ENCODE results near the gene KLC4.

Gene KLC4

GRCh38 chr6:43059168-43060033, at the start of gene KLC4, which contains the start of gene MRPL2:
KLC4 (plus strand) TSS chr6:43059631; CDS start chr6:43061336, 1,705 bp downstream.
MRPL2 (minus strand) TSS chr6:43059434; CDS start chr6:43059381, 53 bp downstream.
- peak within 1 kb of the TSS; percentile 62 for H3K4me3 ChIP-seq (ENCODE audit: low read length)
- H3K36me3 ChIP-seq (ENCODE audit: control insufficient read depth, insufficient read depth, low read length): 0 out of 2 replicates have a peak, but pooled peaks cover 3% of the 10 kb centered on the region
- WGBS (ENCODE audit: insufficient coverage, insufficient read length): no CpG with 5 or more reads among the region's 64 CpGs
- H3K27ac ChIP-seq (ENCODE audit: low read length): no peak within 1 kb of the TSS
- H3K4me1 ChIP-seq (ENCODE audit: control insufficient read depth, insufficient read depth, low read length): no peaks in the 10 kb centered on the region
- peak; percentile 95 for DNase-seq (ENCODE audit: low read depth, low spot score)
- H3K9me3 ChIP-seq (ENCODE audit: control insufficient read depth, insufficient read depth, low read length): no peaks in the 10 kb centered on the region
- H3K27me3 ChIP-seq (ENCODE audit: control insufficient read depth, insufficient read depth, low read length): no peaks in the 10 kb centered on the region

GRCh38 chr6:43011207-43011606, 48.2 kb upstream of the KLC4 start:
- Histone ChIP-seq H3K9me3 (ENCODE audit: control insufficient read depth, insufficient read depth, low read length) (no peaks in the 10 kb centered on the region), H3K36me3 (ENCODE audit: control insufficient read depth, insufficient read depth, low read length) (peaks cover 36% of the 10 kb centered on the region), H3K27me3 (ENCODE audit: control insufficient read depth, insufficient read depth, low read length) (no peaks in the 10 kb centered on the region), H3K27ac (ENCODE audit: low read length) (no peak overlapping the region), H3K4me1 (ENCODE audit: control insufficient read depth, insufficient read depth, low read length) (no peaks in the 10 kb centered on the region), H3K4me3 (ENCODE audit: low read length) (no peak overlapping the region)
- no peak for DNase-seq (ENCODE audit: low read depth, low spot score)
- WGBS (ENCODE audit: insufficient coverage, insufficient read length): no CpG with 5 or more reads among the region's 6 CpGs

- Histone ChIP-seq H3K27ac (ENCODE audit: low read length) (no peak overlapping the region), H3K36me3 (ENCODE audit: control insufficient read depth, insufficient read depth, low read length) (peaks cover 28% of the 10 kb centered on the region), H3K27me3 (ENCODE audit: control insufficient read depth, insufficient read depth, low read length) (no peaks in the 10 kb centered on the region), H3K9me3 (ENCODE audit: control insufficient read depth, insufficient read depth, low read length) (no peaks in the 10 kb centered on the region), H3K4me1 (ENCODE audit: control insufficient read depth, insufficient read depth, low read length) (no peaks in the 10 kb centered on the region), H3K4me3 (ENCODE audit: low read length) (no peak overlapping the region)
- WGBS (ENCODE audit: insufficient coverage, insufficient read length): no CpG with 5 or more reads among the region's 6 CpGs
- DNase-seq (ENCODE audit: low read depth, low spot score): no peak
Observed at GRCh38 chr6:43012364-43012763, 47.1 kb upstream of the KLC4 start.

GRCh38 chr6:43013097-43013842, 46.2 kb upstream of the KLC4 start:
- H3K27me3 ChIP-seq (ENCODE audit: control insufficient read depth, insufficient read depth, low read length): no peaks in the 10 kb centered on the region
- no peaks in the 10 kb centered on the region for H3K9me3 ChIP-seq (ENCODE audit: control insufficient read depth, insufficient read depth, low read length)
- peak overlapping the region; percentile 70 for H3K4me3 ChIP-seq (ENCODE audit: low read length)
- no peaks in the 10 kb centered on the region for H3K4me1 ChIP-seq (ENCODE audit: control insufficient read depth, insufficient read depth, low read length)
- no CpG with 5 or more reads among the region's 25 CpGs for WGBS (ENCODE audit: insufficient coverage, insufficient read length)
- H3K27ac ChIP-seq (ENCODE audit: low read length): no peak overlapping the region
- peaks cover 30% of the 10 kb centered on the region for H3K36me3 ChIP-seq (ENCODE audit: control insufficient read depth, insufficient read depth, low read length)
- DNase-seq (ENCODE audit: low read depth, low spot score): no peak

GRCh38 chr6:43013843-43014433, 45.5 kb upstream of the KLC4 start, which contains the start of the genes KLHDC3 and MEA1:
KLHDC3 (plus strand) TSS chr6:43014249; CDS start chr6:43017193, 2,944 bp downstream.
MEA1 (minus strand) TSS chr6:43013946; CDS start chr6:43013813, 133 bp downstream.
- Histone ChIP-seq H3K27me3 (ENCODE audit: control insufficient read depth, insufficient read depth, low read length) (no peaks in the 10 kb centered on the region), H3K9me3 (ENCODE audit: control insufficient read depth, insufficient read depth, low read length) (no peaks in the 10 kb centered on the region), H3K4me1 (ENCODE audit: control insufficient read depth, insufficient read depth, low read length) (no peaks in the 10 kb centered on the region), H3K4me3 (ENCODE audit: low read length) (peak within 1 kb of the TSS; percentile 70), H3K27ac (ENCODE audit: low read length) (no peak within 1 kb of the TSS), H3K36me3 (ENCODE audit: control insufficient read depth, insufficient read depth, low read length) (peaks cover 32% of the 10 kb centered on the region)
- WGBS (ENCODE audit: insufficient coverage, insufficient read length): no CpG with 5 or more reads among the region's 51 CpGs
- DNase-seq (ENCODE audit: low read depth, low spot score): peak; percentile 100

- Histone ChIP-seq H3K4me3 (ENCODE audit: low read length) (peak overlapping the region; percentile 66; the same call in 1 of the 2 replicates), H3K36me3 (ENCODE audit: control insufficient read depth, insufficient read depth, low read length) (peaks cover 26% of the 10 kb centered on the region), H3K4me1 (ENCODE audit: control insufficient read depth, insufficient read depth, low read length) (no peaks in the 10 kb centered on the region), H3K27ac (ENCODE audit: low read length) (no peak overlapping the region), H3K27me3 (ENCODE audit: control insufficient read depth, insufficient read depth, low read length) (no peaks in the 10 kb centered on the region), H3K9me3 (ENCODE audit: control insufficient read depth, insufficient read depth, low read length) (no peaks in the 10 kb centered on the region)
- WGBS (ENCODE audit: insufficient coverage, insufficient read length): 100% methylated on average over 1 of the region's 7 CpGs
- no peak for DNase-seq (ENCODE audit: low read depth, low spot score)
Observed at GRCh38 chr6:43014434-43014909, 45.0 kb upstream of the KLC4 start.

- no peak for DNase-seq (ENCODE audit: low read depth, low spot score)
- no peaks in the 10 kb centered on the region for H3K9me3 ChIP-seq (ENCODE audit: control insufficient read depth, insufficient read depth, low read length)
- H3K36me3 ChIP-seq (ENCODE audit: control insufficient read depth, insufficient read depth, low read length): peaks cover 14% of the 10 kb centered on the region
- H3K4me3 ChIP-seq (ENCODE audit: low read length): no peak overlapping the region
- no CpG with 5 or more reads among the region's 7 CpGs for WGBS (ENCODE audit: insufficient coverage, insufficient read length)
- H3K27ac ChIP-seq (ENCODE audit: low read length): no peak overlapping the region
- H3K27me3 ChIP-seq (ENCODE audit: control insufficient read depth, insufficient read depth, low read length): no peaks in the 10 kb centered on the region
- H3K4me1 ChIP-seq (ENCODE audit: control insufficient read depth, insufficient read depth, low read length): no peaks in the 10 kb centered on the region
Observed at GRCh38 chr6:43016176-43016942, 43.1 kb upstream of the KLC4 start.

GRCh38 chr6:43016943-43017334, 42.5 kb upstream of the KLC4 start:
- Histone ChIP-seq H3K36me3 (ENCODE audit: control insufficient read depth, insufficient read depth, low read length) (peaks cover 12% of the 10 kb centered on the region), H3K4me3 (ENCODE audit: low read length) (no peak overlapping the region), H3K9me3 (ENCODE audit: control insufficient read depth, insufficient read depth, low read length) (no peaks in the 10 kb centered on the region), H3K4me1 (ENCODE audit: control insufficient read depth, insufficient read depth, low read length) (no peaks in the 10 kb centered on the region), H3K27ac (ENCODE audit: low read length) (no peak overlapping the region), H3K27me3 (ENCODE audit: control insufficient read depth, insufficient read depth, low read length) (no peaks in the 10 kb centered on the region)
- DNase-seq (ENCODE audit: low read depth, low spot score): no peak
- WGBS (ENCODE audit: insufficient coverage, insufficient read length): no CpG with 5 or more reads among the region's 12 CpGs

- WGBS (ENCODE audit: insufficient coverage, insufficient read length): no CpG with 5 or more reads among the region's 2 CpGs
- Histone ChIP-seq H3K4me3 (ENCODE audit: low read length) (no peak overlapping the region), H3K27me3 (ENCODE audit: control insufficient read depth, insufficient read depth, low read length) (no peaks in the 10 kb centered on the region), H3K9me3 (ENCODE audit: control insufficient read depth, insufficient read depth, low read length) (no peaks in the 10 kb centered on the region), H3K27ac (ENCODE audit: low read length) (no peak overlapping the region), H3K4me1 (ENCODE audit: control insufficient read depth, insufficient read depth, low read length) (no peaks in the 10 kb centered on the region), H3K36me3 (ENCODE audit: control insufficient read depth, insufficient read depth, low read length) (peaks cover 8% of the 10 kb centered on the region; the same call in 1 of the 2 replicates)
- no peak for DNase-seq (ENCODE audit: low read depth, low spot score)
Observed at GRCh38 chr6:43019152-43019551, 40.3 kb upstream of the KLC4 start.
